GM12878 (cell line): ENCODE results near the gene PRRT3. TPM values are rescaled to one million over a fixed set of nuclear protein-coding genes. Genes with fewer than 3 reads are reported as not detected.

Experiments
- ATAC-seq: fragments of 200-7000 bp; cut with Tn5 transposase; 3 replicates; pipeline ENCODE4 v1.9.1; 2020; ENCODE audit warnings: mild to moderate bottlenecking, moderate library complexity
- BruUV-seq: library from RNA; stranded (reverse); fragments of 400-500 nt; replicated peaks from 2 replicates; lab custom pipeline; 2021; lab: Mats Ljungman, UMichigan
- CTCF ChIA-PET: fragments of 300-600 bp; sonication (Branson Sonifier 250); formaldehyde crosslinking; extraction: SDS; loops from one replicate; lab custom pipeline; 2021; ENCODE audit warnings: inconsistent platforms; lab: Yijun Ruan, JAX
- POLR2A ChIA-PET: fragments of 350-600 bp; formaldehyde crosslinking; extraction: SDS; loops from one replicate; lab custom pipeline; 2021; ENCODE audit warnings: inconsistent platforms; lab: Charles Lee
- RAD21 ChIA-PET: fragments of 300-600 bp; sonication (Branson Sonifier 250); formaldehyde crosslinking; loops from one replicate; lab custom pipeline; 2023; ENCODE audit warnings: antibody characterized with exemption; ENCODE audit not compliant: unreplicated experiment; lab: Charles Lee
- SMC1A ChIA-PET: fragments of 300-600 bp; sonication (Branson Sonifier 250); formaldehyde crosslinking; loops from one replicate; lab custom pipeline; 2023; ENCODE audit not compliant: unreplicated experiment, uncharacterized antibody; lab: Charles Lee
- DNase-seq: peaks from one replicate; pipeline ENCODE4 v3.0.0-alpha.2; 2011; ENCODE audit warnings: low read depth, low spot score
- FAIRE-seq: peaks from 3 replicates; lab custom pipeline; 2011; peaks lifted over from hg19 to GRCh38; lab: Jason Lieb, UNC
- H2AFZ ChIP-seq: 2 replicates; pipeline ENCODE4 v1.6.0; 2011; ENCODE audit warnings: low read depth, low read length, control low read depth; ENCODE audit not compliant: control insufficient read depth
- H3K27ac ChIP-seq: 2 replicates; pipeline ENCODE4 v1.5.1; 2011; ENCODE audit warnings: control low read depth; ENCODE audit not compliant: control insufficient read depth, insufficient read depth
- H3K27me3 ChIP-seq, 2 experiments: replicated peaks in 1 of 2; 2 replicates each; pipeline versions ENCODE4 v1.6.0 to v1.6.1; 2011; ENCODE audit warnings: low read length in 1 of 2; ENCODE audit not compliant: control insufficient read depth in 2 of 2, insufficient read depth in 2 of 2
- H3K36me3 ChIP-seq, 2 experiments: 2 replicates each; pipeline ENCODE4 v1.5.1; 2011; ENCODE audit warnings: low read length in 1 of 2; ENCODE audit not compliant: control insufficient read depth in 2 of 2, insufficient read depth in 2 of 2
- H3K4me1 ChIP-seq: 2 replicates; pipeline ENCODE4 v1.6.1; 2011; ENCODE audit warnings: mild to moderate bottlenecking, low read length, moderate library complexity, mixed read lengths; ENCODE audit not compliant: control insufficient read depth, insufficient read depth
- H3K4me2 ChIP-seq: 2 replicates; pipeline ENCODE4 v1.6.0; 2011; ENCODE audit warnings: control low read depth; ENCODE audit not compliant: control insufficient read depth, insufficient read depth
- H3K4me3 ChIP-seq: fragments of 200-600 bp; sonication (generic); 2 replicates; pipeline ENCODE4 v1.5.1; 2016
- H3K79me2 ChIP-seq: 2 replicates; pipeline ENCODE4 v1.6.0; 2011; ENCODE audit warnings: low read length; ENCODE audit not compliant: control insufficient read depth, insufficient read depth
- H3K9ac ChIP-seq: 2 replicates; pipeline ENCODE4 v1.8.0; 2011; ENCODE audit warnings: low read length, control low read depth, mixed read lengths; ENCODE audit not compliant: control insufficient read depth, insufficient read depth
- H3K9me3 ChIP-seq: replicated peaks from 3 replicates; pipeline ENCODE4 v1.5.1; 2011; ENCODE audit warnings: mild to moderate bottlenecking, low read length; ENCODE audit not compliant: control insufficient read depth, insufficient read depth
- H4K20me1 ChIP-seq: 2 replicates; pipeline ENCODE4 v1.6.0; 2011; ENCODE audit not compliant: control insufficient read depth, insufficient read depth
- BHLHE40 ChIP-seq, 2 experiments: fragments of 450-650 bp in 1 of 2; IDR thresholded peaks; 2 replicates each; pipeline ENCODE4 v1.6.1; 2011 to 2017; ENCODE audit warnings: low read depth in 2 of 2, borderline replicate concordance in 1 of 2, improper control_type of control experiment in 1 of 2, low read length in 1 of 2, mild to moderate bottlenecking in 1 of 2
- DPF2 ChIP-seq: fragments of 450-650 bp; IDR thresholded peaks from 2 replicates; pipeline ENCODE4 v1.6.1; 2017; ENCODE audit warnings: mild to moderate bottlenecking
- IKZF1 ChIP-seq: fragments of 450-650 bp; conservative IDR thresholded peaks from 2 replicates; pipeline ENCODE4 v1.6.1; 2017; ENCODE audit warnings: antibody characterized with exemption, mild to moderate bottlenecking
- MYB ChIP-seq: fragments of 150-350 bp; IDR thresholded peaks from 2 replicates; pipeline ENCODE4 v1.6.1; 2014; ENCODE audit warnings: mild to moderate bottlenecking, low read depth, low read length, borderline replicate concordance
- NFYB ChIP-seq: IDR thresholded peaks from 2 replicates; pipeline ENCODE4 v1.6.1; 2011; ENCODE audit warnings: low read depth, mild to moderate bottlenecking, low read length, improper control_type of control experiment, moderate library complexity; ENCODE audit not compliant: insufficient read depth
- RUNX3 ChIP-seq: IDR thresholded peaks from 2 replicates; pipeline ENCODE4 v1.6.1; 2012; ENCODE audit warnings: low read length, inconsistent platforms
- SREBF1 ChIP-seq: IDR thresholded peaks from 2 replicates; pipeline ENCODE4 v1.6.1; 2012; ENCODE audit warnings: mild to moderate bottlenecking, low read length
- SREBF2 ChIP-seq: IDR thresholded peaks from 2 replicates; pipeline ENCODE4 v1.6.1; 2012; ENCODE audit warnings: mild to moderate bottlenecking, low read length
- ZZZ3 ChIP-seq: IDR thresholded peaks from 2 replicates; pipeline ENCODE4 v1.6.1; 2011; ENCODE audit warnings: low read depth; ENCODE audit not compliant: control insufficient read depth, insufficient read length
- WGBS: methylation state at CpG from one replicate; pipeline ENCODE4 v1.1.6; 2016; ENCODE audit warnings: low lambda C conversion rate; ENCODE audit not compliant: insufficient replicate concordance, insufficient coverage; ENCODE audit errors: missing lambda C conversion rate; 5-methylcytosine and 5-hydroxymethylcytosine counted together
- in situ Hi-C: fragments of 300-500 bp; cut with MboI; formaldehyde crosslinking; loops from 9 replicates; pipeline ENCODE4 v1.14.3; 2018; ENCODE audit warnings: mixed read lengths
- intact Hi-C: fragments of 100-400 bp; cut with micrococcal nuclease; formaldehyde crosslinking; loops from one replicate; pipeline ENCODE4 v1.14.2; 2022; ENCODE audit not compliant: unreplicated experiment
- polyA plus RNA-seq, 11 experiments: library from polyadenylated mRNA; depleted of rRNA in 4 of 11; unstranded in 6 of 11; stranded (reverse) in 5 of 11; fragments of >200 nt; fragmentation: Nextera tagmentation in 4 of 11; fragmentation: Illumina TruSeq in 1 of 11; extraction: Ambion mirVana in 4 of 11; extraction: Trizol in 1 of 11; gene quantifications; 1 replicate in 1 of 11; 2 replicates in 10 of 11; pipeline versions ENCODE4 v1.2.1 to v1.2.3, GENCODE V29; 2011 to 2016; ENCODE audit warnings: inconsistent platforms in 2 of 11, missing spikeins in 2 of 11, low read depth in 1 of 11
- total RNA-seq, 4 experiments: library from RNA; depleted of rRNA in 3 of 4; stranded (reverse); fragments of >200 nt in 3 of 4; fragmentation: Illumina TruSeq in 1 of 4; extraction: Trizol in 1 of 4; gene quantifications; 2 replicates each; pipeline versions ENCODE4 v1.2.1 to v1.2.3, GENCODE V29; 2013 to 2021
- TF ChIP-seq, protein P1 (sequence below): fragments of 450-650 bp; conservative IDR thresholded peaks from 2 replicates; pipeline ENCODE4 v1.6.1; 2017; ENCODE audit warnings: mild to moderate bottlenecking, moderate library complexity
- TF ChIP-seq, protein P2 (sequence below), 3 experiments: IDR thresholded peaks in 2 of 3; conservative IDR thresholded peaks in 1 of 3; 2 replicates each; pipeline ENCODE4 v1.5.1; 2011; ENCODE audit warnings: low read depth in 3 of 3, low read length in 3 of 3, mild to moderate bottlenecking in 3 of 3, control low read depth in 2 of 3, moderate library complexity in 2 of 3, inconsistent platforms in 1 of 3, mixed read lengths in 1 of 3; ENCODE audit not compliant: control insufficient read depth in 2 of 3, insufficient read depth in 1 of 3; ENCODE audit errors: extremely low read depth in 1 of 3

Gene PRRT3
- total and polyA plus RNA-seq, 10 of the 15 experiments (the other 5 are each of a cell fraction or from before 2014, with no cell fraction given) = 0.53 to 18.0 (median 7.1) TPM

DNA sequence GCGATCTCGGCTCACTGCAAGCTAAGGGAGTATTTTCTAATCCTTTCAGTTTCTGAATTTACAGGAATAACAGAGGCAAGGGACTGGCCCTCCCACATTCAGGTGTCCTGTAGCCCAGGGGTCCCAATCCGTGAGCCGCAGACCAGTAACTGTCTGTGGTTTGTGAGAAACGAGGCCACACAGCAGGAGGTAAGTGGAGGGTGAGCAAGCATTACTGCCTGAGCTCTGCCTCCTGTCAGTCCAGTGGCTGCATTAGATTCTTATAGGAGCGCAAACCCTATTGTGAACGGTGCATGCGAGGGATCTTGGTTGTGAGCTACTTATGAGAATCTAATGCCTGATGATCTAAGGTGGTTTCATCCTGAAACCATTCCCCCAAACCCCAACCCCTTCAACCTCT, 40.3 kb downstream of the PRRT3 start:
- H3K9me3 ChIP-seq = no peaks in the 10 kb centered on the region
- H2AFZ ChIP-seq = no peak overlapping the region
- ChIA-PET SMC1A (interaction anchor here (0.6 to 2.0 kb wide), 5 partner anchors 10 to 292 kb away, joined by 3 to 6 read pairs (median 3); no protein-coding TSS in a partner anchor), RAD21 (no interaction called here), POLR2A (interaction anchor here (1.5 kb wide), 1 partner anchor 19 kb away, joined by 3 read pairs; no protein-coding TSS in a partner anchor), CTCF (interaction anchor here (1.4 to 1.8 kb wide), 3 partner anchors 18 to 410 kb away, joined by 3 to 5 read pairs (median 4); partner anchors contain the start of gene RPUSD3)
- FAIRE-seq (no peak), ATAC-seq (no peak), DNase-seq (no peak)
- no TSS peak for BruUV-seq
- no peaks in the 10 kb centered on the region for H3K36me3 ChIP-seq
- H3K27me3 ChIP-seq = peaks cover 0 to 2% of the 10 kb centered on the region in 2 experiments; a peak in 1 of 4 replicates
- H3K9ac ChIP-seq = no peak overlapping the region
- intact Hi-C loops (no loop called here), in situ Hi-C loops (no loop called here)
- peaks cover 17% of the 10 kb centered on the region for H3K4me1 ChIP-seq
- H3K79me2 ChIP-seq = no peaks in the 10 kb centered on the region
- WGBS = 71% methylated on average over 8 of the region's 8 CpGs
- no peak overlapping the region for H3K4me3 ChIP-seq
- H3K4me2 ChIP-seq = no peak overlapping the region
- no peaks in the 10 kb centered on the region for H4K20me1 ChIP-seq
- TF ChIP-seq MYB = no peak
- TF ChIP-seq RUNX3 = 0 out of 2 replicates have a peak, but pooled peaks have one; percentile 16
- TF ChIP-seq SREBF2 = no peak
- H3K27ac ChIP-seq = no peak overlapping the region

DNA sequence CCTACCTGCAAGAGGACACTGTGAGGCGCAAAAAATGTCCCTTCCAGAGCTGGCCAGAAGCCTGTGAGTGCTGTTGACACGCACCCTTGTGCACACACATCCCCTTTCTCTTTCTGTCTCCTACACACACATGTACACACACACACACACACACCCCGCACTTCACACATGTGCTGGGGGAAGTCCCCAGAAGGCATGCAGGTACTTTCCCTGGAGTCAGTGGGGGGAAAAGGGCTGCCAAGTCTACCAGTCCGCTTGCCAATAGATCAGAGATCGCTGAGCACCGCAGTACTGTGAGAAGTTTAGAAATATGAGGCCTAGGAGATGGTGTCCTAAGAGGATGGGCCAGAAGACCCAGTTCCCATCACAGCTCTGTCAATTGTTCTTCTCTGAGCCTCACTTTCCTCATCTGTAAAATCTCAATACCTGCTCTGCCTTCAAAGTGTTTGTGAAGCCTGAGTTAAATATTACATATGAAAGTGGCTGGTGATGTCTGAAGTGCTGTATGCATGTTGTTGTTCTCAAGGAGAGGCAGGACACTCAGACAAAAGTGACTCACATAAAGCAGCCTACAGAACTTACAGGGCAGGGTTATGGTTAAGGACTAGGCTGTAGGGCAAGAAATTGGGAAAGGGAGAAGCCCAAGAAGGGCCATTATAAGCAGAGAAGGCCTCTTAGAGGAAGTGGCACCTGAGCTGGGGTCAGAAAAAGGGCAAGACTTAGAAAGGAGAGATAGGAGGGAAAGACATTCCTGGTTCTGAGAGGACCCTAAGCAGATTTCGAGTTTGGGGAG, 42.8 kb downstream of the PRRT3 start:
- no peaks in the 10 kb centered on the region for H3K36me3 ChIP-seq
- H3K4me2 ChIP-seq = peak overlapping the region; percentile 23; the same call in 1 of the 2 replicates
- no peak overlapping the region for H3K9ac ChIP-seq
- H3K9me3 ChIP-seq = no peaks in the 10 kb centered on the region
- peak overlapping the region; percentile 48; the same call in 1 of the 2 replicates for H2AFZ ChIP-seq
- SMC1A ChIA-PET = no interaction called here
- no TSS peak for BruUV-seq
- H3K79me2 ChIP-seq = no peaks in the 10 kb centered on the region
- no peak overlapping the region for H3K27ac ChIP-seq
- intact Hi-C loops (no loop called here), in situ Hi-C loops (no loop called here)
- no peaks in the 10 kb centered on the region for H3K27me3 ChIP-seq
- DNase-seq (no peak), FAIRE-seq (no peak), ATAC-seq (peak; percentile 65)
- POLR2A ChIA-PET = interaction anchor here (1.2 kb wide), 1 partner anchor 16 kb away, joined by 4 read pairs; no protein-coding TSS in a partner anchor
- WGBS = 49% methylated on average over 7 of the region's 7 CpGs
- CTCF ChIA-PET = interaction anchor here (1.2 kb wide), 1 partner anchor 211 kb away, joined by 4 read pairs; no protein-coding TSS in a partner anchor
- H4K20me1 ChIP-seq = no peaks in the 10 kb centered on the region
- H3K4me3 ChIP-seq = no peak overlapping the region
- H3K4me1 ChIP-seq = peaks cover 8% of the 10 kb centered on the region
- RAD21 ChIA-PET = no interaction called here
- TF ChIP-seq NFYB (no peak), BHLHE40 (IDR thresholded peaks at IDR 0.05; ENCODE audit: borderline replicate concordance in 1 of 2, low read depth in 2 of 2, low read length in 1 of 2) (peak in 1 of 2 experiments; percentile 36; a peak in 2 of 4 replicates), IKZF1 (0 out of 2 replicates have a peak, but pooled peaks have one; percentile 25), ZZZ3 (no peak), DPF2 (0 out of 2 replicates have a peak, but pooled peaks have one; percentile 16), SREBF1 (no peak)
- TF ChIP-seq, protein P1, sequence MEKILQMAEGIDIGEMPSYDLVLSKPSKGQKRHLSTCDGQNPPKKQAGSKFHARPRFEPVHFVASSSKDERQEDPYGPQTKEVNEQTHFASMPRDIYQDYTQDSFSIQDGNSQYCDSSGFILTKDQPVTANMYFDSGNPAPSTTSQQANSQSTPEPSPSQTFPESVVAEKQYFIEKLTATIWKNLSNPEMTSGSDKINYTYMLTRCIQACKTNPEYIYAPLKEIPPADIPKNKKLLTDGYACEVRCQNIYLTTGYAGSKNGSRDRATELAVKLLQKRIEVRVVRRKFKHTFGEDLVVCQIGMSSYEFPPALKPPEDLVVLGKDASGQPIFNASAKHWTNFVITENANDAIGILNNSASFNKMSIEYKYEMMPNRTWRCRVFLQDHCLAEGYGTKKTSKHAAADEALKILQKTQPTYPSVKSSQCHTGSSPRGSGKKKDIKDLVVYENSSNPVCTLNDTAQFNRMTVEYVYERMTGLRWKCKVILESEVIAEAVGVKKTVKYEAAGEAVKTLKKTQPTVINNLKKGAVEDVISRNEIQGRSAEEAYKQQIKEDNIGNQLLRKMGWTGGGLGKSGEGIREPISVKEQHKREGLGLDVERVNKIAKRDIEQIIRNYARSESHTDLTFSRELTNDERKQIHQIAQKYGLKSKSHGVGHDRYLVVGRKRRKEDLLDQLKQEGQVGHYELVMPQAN = no peak
- TF ChIP-seq, protein P2, sequence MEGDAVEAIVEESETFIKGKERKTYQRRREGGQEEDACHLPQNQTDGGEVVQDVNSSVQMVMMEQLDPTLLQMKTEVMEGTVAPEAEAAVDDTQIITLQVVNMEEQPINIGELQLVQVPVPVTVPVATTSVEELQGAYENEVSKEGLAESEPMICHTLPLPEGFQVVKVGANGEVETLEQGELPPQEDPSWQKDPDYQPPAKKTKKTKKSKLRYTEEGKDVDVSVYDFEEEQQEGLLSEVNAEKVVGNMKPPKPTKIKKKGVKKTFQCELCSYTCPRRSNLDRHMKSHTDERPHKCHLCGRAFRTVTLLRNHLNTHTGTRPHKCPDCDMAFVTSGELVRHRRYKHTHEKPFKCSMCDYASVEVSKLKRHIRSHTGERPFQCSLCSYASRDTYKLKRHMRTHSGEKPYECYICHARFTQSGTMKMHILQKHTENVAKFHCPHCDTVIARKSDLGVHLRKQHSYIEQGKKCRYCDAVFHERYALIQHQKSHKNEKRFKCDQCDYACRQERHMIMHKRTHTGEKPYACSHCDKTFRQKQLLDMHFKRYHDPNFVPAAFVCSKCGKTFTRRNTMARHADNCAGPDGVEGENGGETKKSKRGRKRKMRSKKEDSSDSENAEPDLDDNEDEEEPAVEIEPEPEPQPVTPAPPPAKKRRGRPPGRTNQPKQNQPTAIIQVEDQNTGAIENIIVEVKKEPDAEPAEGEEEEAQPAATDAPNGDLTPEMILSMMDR (IDR thresholded peaks at IDR 0.05 in 2 of 3, conservative IDR thresholded peaks at IDR 0.05 in 1 of 3; ENCODE audit: control insufficient read depth in 2 of 3, extremely low read depth in 1 of 3, insufficient read depth in 1 of 3, low read depth in 3 of 3, low read length in 3 of 3) = no peak
